Caki2 (cell line): Measurements from ENCODE around the gene UFM1. TPM values are rescaled to one million over a fixed set of nuclear protein-coding genes. Genes with fewer than 3 reads are reported as not detected.
"Not testable (repeated sequence)": the region's sequence is repeated elsewhere in the genome, so short reads cannot be mapped to it uniquely, and the experiment has no call there.

ENCODE experiments used
- DNase-seq: peaks from one replicate; pipeline ENCODE4 v3.0.0-alpha.2; 2015; ENCODE audit warnings: low read depth
- in situ Hi-C: cut with HindIII; loops from 2 replicates; pipeline ENCODE4 v1.10.0; 2016; ENCODE audit warnings: low sequenced_read_pairs, low pct_unique_long_range_greater_than_20kb, mixed read lengths
- total RNA-seq: library from RNA; depleted of rRNA; stranded (reverse); fragments of >200 nt; shearing (Covaris generic); gene quantifications from 2 replicates; pipeline ENCODE4 v1.2.3, GENCODE V29; 2014; ENCODE audit warnings: low replicate concordance

The UFM1 gene
- total RNA-seq, 1 experiment from 2014 or later: 48.7 TPM

DNA sequence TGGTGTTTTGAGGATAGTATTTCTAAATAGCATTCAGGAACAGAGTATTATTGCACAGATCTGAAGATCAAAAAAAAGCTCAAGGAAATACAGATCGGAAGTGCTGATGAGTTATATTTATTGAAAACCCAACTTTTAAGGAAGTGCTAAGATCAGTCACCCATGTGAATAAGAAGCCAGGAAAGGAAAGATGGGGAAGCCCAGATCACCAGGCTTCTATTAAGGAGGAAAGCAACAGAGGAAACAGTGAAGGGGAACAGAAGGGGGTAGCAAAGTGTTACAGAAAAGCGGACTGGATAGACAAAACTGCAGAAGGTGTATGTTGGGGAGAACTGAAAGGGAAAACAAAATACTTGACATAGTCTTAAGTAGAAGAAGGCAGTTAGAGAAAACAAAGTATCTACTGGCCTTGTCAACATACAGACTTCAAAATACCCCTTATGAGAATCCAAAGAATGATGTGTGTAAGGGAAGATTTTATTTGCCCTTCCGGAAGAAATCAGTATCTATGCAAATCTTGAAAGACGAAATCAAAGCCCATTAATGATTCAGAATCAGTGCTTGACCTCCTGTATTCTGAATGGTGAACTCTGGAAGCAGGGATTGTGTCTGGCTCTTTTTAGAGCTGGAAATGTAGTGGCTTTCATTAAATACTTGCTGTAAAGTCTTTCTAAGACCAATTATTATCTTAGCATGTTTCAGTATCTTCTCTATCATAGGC lies 12.1 kb downstream of the UFM1 start:
- in situ Hi-C loops: no loop called here

DNA sequence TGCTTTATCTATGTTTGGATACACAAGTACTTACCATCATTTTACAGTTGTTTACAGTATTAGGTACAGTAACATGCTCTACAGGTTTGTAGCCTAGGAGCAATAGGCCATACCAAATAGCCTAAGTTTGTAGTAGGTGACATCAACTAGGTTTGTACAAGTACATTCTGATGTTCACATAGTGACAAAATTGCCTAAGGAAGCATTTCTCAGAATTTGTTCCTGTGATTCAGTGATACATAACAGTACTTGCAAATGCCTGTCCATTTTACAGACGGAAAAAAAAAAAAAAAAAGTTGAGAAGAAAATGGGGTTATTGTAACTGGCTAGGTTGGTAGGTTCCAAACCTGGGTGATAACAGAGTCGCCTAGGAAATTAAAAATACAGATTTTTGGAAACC lies 13.6 kb downstream of the UFM1 start:
- no peak for DNase-seq
- in situ Hi-C loops: no loop called here

More for the DNA sequence above, 12.1 kb downstream of the UFM1 start:
- DNase-seq: no peak

DNA sequence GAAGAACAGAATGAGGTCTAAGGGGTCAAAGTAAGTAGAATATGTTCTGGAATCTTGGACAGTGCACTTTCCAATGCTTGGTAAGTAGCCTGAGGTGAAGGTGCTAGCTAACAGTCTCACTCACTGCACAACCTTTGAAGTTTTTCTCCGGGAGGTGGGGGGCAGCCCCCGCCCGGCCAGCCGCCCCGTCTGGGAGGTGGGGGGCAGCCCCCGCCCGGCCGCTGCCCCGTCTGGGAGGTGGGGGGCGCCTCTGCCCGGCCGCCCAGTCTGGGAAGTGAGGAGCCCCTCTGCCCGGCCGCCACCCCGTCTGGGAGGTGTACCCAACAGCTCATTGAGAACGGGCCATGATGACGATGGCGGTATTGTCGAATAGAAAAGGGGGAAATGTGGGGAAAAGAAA lies 14.1 kb downstream of the UFM1 start:
- DNase-seq, in situ Hi-C loops: not testable (repeated sequence)

DNA sequence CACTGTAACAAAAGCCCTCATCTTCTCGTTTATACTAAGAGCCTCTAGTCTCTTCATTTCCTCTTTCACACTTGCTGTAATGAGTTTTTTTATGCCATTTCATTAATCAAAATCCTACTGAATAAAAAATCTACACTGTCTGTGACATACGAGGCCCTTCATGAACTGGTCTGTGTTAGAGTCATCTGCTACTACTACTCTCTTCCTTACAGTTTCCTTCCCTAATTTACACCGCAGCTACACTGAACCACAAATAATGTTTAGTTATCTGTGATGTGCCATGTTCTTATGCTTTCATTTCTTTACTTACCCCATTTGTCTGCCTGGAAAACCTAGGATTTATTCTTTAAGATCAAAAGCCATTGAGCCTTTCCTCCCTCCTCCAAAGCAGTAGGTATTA lies 16.0 kb downstream of the UFM1 start:
- DNase-seq: no peak
- in situ Hi-C loops: no loop called here

DNA sequence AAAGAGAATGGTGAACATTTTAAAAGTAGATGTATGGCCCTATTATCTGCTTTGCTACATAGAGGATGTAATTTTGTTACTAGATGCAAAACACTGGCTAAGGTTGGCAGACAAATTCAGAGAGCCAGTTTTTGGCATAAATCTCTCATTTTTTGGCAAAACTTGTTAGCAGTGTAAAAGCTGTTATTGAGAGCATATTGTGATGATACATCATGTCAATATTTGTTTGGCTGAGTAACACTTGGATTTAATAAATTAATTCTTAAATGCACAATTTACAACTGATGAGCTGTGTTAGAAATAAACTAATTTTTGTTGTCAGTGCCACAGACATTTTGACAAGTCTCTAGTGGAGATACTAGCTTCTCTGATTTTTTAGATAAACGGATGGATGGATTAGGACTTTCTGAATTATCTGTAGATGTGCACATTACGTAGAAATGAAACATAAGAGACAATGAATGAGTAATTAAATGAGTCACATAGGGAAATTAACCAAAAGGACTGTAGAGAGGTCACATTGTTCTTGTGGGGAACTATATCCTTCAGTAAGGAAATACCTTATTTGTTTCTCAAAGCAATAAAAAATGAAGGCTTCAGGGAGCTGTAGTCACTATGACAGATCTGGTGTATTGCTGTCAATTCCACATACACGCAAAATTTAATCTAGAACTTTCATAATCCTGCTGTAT lies 17.4 kb downstream of the UFM1 start:
- in situ Hi-C loops: no loop called here

DNA sequence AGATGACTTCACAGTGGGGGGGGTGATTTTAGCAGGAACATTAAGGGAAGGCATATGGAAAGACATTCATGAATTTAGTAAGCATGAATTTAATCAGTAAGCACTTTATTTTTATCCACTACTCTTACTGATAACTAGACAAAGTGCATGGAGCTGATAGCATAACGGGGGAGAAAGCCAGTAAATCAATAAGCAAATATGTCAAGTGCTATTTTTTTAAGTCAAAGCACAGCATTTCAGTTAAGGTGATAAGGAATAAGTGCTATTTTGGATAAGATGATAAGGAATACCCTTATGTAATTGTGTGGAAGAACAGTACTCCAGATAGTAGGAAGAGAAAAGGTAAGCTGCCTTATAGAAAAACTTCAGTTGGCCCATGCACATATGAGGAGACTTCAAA lies 19.4 kb downstream of the UFM1 start:
- in situ Hi-C loops: no loop called here
- DNase-seq: no peak

More for the DNA sequence above, 17.4 kb downstream of the UFM1 start:
- no peak for DNase-seq

DNA sequence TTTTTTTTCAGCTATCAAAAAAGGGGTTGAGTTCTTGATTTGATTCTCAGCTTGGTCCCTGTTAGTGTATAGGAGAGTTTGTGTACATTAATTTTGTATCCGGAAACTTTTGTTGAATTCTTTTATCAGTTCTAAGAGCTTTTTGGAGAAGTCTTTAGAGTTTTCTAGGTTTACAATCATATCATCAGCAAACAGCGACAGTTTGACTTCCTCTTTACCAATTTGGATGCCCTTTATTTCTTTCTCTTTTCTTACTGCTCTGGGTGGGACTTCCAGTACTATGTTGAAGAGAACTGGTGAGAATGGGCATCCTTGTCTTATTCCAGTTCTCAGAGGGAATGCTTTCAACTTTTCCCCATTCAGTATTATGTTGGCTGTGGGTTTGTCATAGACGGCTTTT lies 20.4 kb downstream of the UFM1 start:
- DNase-seq, in situ Hi-C loops: not testable (repeated sequence)

DNA sequence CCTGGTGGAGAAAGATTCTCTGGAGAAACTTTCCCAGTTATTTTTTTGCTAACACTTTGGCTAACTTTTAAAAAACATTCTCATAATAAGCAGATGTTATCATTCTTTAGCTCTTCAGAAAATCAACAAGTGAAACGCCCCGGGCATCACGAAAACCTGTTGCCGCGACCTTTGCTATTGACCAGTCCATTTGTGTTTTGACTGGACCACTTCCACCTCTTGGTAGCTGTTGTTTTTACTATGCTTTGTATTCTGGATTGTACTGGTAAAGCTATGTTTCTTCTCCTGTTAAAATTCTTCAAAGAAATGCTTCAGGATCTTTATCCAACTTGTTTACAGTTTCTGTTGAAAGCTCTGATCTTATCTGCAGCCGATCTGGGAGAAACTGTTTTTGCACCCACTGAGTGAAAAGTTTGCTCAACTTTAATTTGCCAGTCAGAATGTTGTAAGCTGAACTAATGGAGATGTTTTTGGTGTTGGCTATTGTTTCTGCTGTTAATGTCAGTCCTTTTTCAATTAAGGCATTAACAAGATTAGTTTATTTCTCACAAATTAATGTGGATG lies 23.3 kb downstream of the UFM1 start:
- in situ Hi-C loops: no loop called here

DNA sequence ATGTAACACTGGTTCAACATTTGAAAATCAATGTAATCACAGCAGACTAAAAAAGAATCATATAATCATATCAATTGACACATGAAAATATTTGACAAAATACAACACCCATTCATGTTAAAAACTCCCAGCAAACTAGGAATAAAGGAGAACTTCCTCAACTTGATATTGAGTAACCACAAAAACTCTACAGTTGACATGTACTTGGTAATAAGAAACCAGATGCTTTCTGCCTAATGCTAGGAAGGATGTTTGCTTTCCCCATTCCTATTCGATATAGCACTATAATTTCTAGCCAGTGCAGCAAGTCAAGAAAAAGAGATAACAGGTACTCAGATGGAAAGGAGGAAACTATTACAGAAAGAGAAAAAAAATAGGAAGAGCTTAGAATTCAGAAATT lies 26.9 kb downstream of the UFM1 start:
- DNase-seq: no peak
- in situ Hi-C loops: no loop called here

More for the DNA sequence above, 23.3 kb downstream of the UFM1 start:
- DNase-seq: no peak

DNA sequence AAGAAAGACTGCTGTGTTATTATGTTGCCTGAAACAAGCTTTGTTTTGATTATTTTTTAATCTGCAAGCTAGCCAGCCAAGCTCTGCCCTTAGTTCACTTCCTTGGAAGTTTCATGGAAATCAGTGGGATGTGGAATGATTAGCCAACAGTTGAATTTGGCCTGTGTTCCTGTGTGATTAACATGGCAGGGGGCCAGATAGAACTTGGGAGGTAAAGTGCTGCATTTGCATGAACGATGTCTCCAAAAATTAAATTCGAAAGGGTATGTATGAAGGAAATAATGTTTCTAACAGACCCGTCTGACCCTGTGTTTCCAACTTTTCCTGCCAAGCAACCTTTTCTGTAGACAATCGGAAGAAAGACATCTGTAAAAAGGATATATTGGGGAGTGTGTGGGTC lies 32.2 kb downstream of the UFM1 start:
- in situ Hi-C loops: no loop called here
- no peak for DNase-seq

DNA sequence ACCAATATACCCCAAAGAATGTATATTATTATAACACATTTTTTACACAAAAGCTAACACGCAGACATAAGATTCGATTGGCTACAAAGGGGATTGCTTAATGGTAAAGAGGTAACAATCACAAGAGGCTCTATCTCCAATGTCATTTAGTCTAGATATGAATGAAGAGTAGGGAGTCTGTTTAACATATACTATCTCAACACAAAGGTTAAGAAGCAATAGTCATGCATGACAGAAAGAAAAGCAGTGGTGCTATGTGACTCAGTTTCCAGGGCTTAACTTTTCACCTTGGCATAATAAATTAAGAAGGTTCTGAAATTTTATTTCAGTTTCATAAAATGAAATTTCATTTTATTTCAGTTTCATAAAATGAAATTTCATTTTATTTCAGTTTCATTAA lies 33.3 kb downstream of the UFM1 start:
- in situ Hi-C loops: no loop called here
- DNase-seq: no peak

DNA sequence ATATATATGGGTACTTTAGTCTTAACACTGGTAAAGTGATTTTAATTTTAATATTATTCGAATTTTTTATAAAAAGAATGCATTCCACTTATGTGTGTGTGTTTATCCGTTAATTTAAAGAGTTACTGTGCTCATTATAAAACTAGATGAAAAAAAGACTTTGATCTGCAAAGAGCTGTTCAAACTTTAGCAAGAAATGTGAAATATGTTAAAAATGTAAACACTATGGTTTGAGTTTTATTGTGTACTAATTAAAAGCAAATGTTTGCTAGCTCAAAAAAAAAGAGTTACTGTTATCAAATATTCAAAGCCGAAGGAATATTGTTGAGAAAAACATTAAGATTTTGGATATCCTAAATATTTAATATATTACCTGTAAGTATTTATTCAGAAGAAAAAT lies 34.5 kb downstream of the UFM1 start:
- in situ Hi-C loops: no loop called here
- no peak for DNase-seq

DNA sequence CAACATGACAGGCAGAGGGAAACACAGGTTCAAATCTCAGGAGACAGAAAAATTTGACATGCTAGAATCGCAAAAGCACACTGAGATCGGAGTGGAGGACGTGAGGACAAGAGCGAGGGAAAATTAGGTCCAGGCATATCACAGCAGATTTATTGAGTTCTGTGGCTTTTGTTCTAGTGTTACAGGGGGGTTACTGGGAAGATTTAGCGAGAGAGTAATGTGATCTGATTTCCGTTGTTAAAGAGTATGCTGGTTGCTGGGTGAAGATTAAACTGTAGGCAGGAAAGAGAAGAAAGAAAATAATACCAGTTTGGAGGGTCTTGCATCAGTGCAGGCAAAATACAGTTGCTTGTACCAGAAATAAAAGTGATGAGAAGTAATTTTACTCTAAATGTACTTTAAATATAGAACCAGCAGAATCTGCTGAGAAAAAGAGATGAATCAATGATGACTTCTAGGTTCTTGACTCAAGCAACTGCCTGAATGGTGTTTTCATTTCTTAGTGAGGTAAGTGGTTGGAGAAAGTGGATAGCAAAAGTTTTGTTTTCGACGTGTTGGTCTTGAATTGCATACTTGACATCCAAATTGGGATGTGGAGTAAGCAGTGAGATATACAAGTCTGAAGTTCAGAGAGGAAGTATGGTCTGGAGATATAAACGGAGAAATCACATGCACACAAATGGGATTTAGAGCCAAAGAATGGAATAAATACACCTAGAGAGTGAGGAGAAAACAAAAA lies 35.7 kb downstream of the UFM1 start:
- no peak for DNase-seq
- in situ Hi-C loops: no loop called here

DNA sequence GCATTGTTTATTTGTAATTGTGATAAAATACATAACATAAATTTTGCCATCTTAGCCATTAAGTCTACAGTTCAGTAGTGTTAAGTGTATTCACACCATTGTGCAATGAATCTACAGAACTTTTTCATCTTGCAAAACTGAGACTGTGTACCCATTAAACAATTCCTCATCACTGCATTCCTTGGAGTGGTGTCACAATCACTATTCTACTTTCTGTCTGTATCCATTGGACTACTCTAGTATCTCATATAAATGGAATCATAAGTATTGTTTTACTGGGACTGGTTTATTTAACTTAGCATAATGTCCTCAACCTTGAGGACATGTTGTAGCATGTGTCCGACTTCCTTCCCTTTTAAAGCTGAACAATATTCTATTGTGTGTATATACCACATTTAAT lies 36.8 kb downstream of the UFM1 start:
- no peak for DNase-seq
- in situ Hi-C loops: no loop called here

DNA sequence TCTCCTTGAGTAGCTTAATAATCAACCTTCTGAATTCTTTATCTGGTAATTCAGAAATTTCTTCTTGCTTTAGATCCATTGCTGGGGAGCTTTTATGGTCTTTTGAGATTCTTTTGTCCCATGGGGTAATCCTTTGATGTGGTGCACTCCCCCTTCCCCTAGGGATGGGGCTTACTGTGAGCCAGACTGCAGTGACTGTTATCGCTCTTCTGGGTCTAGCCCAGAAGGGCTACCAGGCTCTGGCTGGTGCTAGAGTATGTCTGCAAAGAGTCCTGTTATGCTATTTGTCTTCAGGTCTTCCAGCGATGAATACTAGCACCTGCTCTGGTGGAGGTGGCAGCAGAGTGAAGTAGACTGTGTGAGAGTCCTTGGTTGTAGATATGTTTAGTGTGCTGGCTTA lies 41.7 kb downstream of the UFM1 start:
- in situ Hi-C loops: no loop called here
- DNase-seq: no peak

DNA sequence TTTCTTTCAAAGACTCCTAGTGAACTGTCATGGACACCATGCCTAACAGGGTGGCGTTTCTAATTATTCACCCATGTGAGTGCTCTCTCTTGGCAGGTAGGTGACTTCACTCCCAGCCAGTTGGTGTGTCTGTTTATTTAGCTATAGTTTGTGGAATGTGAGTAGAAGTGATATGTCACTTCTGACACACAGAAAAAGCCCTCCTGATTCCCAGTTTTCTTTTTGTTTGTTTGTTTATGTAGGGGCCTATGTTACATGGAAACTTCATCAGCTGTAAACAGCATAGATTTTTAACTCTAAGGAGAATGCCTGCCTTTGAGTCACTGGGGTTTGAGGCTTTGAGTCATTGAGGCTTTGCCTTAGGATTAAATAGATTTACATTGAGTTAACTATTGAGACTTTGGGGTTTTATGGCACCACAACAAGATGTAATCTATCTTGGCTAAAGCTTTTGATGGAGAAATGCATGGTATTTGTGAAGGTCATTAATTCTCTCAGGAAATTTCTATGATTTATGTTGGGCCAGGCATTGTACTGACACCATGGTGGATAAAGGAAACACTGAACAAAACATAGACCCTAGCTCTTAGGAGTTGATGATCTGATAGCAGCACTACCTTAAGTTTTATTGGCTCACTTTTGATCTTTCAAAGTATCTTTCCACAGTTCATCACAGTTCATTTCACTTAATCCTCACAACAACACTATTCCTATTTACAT lies 45.3 kb downstream of the UFM1 start:
- in situ Hi-C loops: no loop called here
- DNase-seq: peak; percentile 42

DNA sequence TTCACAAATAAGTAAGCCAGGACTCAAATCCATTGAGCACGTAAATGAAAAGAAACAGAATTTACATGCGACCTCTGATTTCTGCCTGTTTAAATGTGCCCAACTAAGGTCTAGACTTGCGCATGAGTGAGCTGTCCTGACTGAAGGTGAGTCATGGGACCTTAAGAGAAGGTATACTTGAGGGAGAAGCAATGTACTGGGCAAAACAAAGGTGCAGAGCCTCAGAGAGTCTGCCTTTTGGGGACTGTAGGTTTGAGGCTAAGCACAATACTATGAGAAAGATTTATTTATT lies 45.8 kb downstream of the UFM1 start:
- in situ Hi-C loops: no loop called here
- no peak for DNase-seq

DNA sequence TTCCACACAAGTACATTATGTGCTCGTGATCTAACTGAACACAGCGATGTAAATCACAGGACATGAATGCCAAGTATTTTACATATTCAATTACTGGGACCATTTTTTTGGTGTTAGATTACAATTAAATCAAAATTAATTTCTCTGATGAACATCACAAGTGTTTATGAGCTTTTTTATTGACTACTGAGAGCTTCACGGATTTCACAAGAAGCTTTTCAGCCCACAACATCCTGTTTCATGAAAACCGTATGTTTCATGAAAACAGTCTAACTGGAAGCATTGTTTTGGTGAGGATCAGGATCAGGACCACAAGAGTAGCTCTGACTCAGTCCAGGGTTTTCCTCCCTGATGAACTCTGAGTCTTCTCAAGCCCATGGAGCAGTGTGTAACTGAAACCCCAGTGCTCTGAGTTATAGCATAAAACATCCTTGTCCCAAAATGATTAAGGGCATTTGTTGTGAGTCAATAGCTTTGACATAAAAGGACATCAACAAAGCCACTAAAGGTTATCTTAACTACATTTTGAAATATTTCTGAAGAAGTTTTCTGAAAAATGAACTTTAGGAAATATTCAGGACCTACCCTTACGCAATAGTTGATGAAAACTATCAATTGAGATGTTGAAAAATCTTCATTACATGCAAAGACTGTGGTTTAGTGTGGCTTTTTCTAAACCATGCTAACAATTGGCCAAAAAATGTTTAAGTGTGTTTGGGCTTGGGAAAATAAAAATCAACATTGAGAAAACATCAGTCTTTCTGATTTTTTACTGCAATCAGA lies 49.3 kb downstream of the UFM1 start:
- in situ Hi-C loops: no loop called here
- no peak for DNase-seq
